ENCODE data around the gene P3H4.

P3H4 gene

DNA sequence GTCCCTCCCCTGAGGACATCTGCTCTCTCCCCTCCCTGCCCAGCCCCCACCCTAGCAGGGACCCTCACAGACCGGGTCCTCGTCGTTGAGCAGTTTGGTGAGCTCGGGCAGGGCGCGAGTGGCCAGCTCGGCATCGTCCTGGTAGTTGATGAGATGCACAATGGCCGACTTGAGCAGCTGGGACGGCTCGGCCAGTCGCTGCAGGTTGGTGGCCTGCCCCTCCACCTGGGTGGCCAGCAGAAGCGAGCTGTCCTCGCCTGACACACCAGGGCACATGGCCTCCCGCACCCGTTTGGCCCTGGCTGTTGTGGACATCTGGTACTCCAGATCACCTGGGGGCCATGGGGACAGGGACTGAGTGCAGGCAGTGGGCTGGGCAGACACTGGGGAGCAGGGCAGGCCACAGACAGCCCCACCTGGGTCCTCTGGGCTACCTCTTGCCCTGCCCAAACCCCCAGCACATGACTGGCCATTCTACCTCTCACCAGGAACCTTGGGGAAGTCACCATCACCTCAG is 42.3 kb downstream of the P3H4 start:
- DNase-seq: no peak

DNA sequence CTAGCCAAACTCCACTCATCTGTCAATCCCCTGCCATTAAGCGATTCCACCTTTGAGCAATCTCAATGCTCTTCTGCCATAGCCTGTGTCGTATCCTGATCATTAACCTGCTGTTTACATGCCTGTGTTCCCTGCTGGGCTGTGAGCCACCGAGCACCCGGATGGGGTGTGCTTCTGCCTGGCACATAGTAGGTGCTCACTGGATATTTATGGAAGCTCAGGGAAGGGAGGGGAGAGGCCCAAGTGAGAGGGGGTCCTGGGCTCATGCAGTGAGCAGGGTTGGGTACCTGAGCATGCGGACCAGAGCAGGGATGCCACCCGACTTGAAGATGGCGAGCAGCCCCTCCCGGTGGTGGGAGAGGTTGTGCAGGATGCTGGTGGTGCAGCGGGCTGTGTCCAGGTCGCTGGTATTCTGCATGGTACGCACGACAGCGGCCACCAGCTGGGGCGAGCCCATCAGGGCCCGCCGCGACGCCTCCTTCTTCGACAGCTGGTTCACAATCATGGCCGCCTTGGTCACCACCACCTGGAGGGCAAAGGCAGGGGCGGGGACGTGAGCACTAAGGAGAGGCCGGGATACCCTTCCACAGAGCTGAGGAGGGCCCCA is 43.0 kb downstream of the P3H4 start:
- no peak for DNase-seq

DNA sequence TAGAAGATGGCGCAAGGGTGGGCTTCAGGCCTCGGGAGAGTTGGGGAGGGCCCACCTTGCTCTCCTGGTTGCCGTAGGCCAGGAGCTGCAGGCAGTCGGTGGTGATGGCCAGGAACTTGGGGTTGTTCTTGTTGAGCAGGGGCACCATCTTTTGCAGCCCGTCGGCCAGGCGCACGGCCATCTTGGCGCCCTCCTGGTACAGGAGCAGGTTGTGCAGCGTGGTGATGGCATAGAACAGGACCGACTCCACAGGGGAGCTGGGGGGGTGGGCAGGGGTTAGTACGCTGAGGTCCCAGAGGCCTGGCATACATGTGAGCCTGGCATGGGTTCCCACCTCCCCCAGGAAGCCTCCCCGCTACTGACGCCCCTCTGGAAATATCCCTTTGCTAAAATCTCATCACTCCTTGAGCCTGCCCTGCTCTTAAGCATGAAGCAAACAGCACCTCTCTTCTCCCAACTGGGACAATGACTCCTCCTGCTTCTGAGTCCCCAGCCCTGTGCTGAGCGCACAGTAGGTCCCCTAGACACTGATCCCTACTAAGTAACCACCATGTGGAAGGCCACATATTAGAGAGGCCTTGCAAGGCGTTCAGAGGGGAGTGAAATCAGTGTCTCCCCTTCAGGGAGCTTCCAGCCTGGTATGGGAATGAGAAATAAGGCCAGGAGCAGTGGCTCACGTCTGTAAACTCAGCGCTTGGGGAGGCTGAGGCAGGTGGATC is 44.3 kb downstream of the P3H4 start:
- no peak for DNase-seq

DNA sequence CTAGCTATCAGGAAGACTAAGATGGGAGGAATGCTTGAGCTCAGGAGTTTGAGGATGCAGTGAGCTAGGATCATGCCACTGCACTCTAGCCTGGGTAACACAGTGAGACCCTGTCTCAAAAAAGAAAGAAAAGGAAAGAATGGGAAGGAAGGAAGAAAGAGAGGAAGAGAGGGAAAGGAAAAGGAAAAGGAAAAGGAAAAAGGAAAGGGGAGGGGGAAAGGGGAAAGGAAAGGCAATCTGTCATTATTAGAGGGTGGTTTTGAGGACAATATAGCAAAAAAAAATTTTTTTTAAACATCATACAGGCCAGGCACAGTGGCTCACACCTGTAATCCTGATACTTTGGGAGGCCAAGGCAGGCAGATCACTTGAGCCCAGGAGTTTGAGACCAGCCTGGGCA is 45.6 kb downstream of the P3H4 start:
- no peak for DNase-seq

DNA sequence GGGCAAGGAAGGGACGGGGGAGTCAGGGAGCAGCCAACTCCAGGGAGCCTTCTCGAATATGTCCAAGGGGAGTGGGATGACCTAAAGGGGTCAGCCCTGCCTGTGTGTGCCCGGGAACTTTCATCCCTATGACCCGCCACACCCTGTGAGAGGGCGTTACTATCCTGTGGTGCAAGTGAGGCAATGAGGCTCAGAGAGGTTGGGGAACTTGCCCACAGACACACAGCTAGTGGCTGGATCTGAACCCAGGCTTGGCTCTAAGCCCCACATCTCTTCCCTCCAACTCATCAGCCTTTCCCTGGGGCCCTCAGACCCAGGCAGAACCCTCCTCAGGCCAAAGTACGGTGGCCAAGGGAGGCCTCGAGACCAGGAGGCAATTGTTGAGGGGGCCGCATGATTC is 48.4 kb downstream of the P3H4 start:
- no peak for DNase-seq

DNA sequence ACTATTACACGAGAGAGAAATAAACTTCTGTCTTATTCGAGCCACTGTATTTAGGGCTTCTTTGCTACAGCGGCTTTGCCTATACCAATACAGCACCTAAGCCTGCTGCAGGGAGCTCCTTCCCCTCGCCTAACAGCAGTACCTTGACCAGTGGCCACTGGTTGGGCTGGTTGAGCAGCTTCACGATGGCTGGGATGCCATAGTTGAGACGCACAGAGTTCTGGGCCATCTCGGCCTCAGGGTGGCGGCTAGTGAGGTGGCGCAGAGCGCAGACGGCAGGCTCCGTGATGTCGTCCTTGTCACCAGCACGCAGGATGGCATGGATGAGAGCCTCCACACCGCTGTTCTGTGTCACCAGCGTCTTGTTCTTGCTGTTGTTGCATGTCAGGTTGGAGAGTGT is 48.9 kb downstream of the P3H4 start:
- no peak for DNase-seq

DNA sequence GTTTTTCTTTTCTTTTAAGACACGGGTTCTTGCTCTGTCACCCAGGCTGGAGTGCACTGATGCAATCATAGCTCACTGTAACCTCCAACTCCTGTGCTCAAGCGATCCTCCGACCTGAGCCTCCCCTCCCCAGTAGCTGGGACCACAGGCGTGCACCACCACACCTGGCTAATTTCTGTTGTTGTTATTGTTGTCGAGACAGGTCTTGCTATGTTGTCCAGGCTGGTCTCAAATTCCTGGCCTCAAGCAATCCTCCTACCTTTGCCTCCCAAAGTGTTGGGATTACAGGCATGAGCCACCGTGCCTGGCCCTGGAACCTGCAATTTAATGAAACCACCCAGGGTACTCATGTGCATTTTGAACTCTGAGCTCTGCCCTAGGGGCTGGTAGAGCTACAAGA is 49.4 kb downstream of the P3H4 start:
- no peak for DNase-seq

DNA sequence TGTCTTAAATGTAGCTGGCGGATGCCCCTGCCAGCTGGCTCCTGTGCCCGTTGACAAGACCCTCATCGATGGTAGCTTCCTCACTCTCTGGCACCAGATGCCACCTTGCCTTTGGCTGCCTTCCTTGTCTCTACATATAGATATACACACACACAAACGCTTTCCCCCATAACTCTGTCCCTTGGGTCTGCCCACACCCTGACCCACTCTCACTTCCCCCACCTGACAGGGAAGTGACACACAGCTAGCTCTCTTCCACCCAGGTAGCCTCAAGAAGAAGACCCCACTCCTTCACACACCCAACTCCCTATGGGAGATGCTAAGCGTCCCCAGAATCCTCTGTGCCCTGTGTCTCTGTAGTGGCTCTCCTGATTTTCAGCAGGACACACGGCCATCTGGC is 50.9 kb downstream of the P3H4 start:
- DNase-seq: no peak

DNA sequence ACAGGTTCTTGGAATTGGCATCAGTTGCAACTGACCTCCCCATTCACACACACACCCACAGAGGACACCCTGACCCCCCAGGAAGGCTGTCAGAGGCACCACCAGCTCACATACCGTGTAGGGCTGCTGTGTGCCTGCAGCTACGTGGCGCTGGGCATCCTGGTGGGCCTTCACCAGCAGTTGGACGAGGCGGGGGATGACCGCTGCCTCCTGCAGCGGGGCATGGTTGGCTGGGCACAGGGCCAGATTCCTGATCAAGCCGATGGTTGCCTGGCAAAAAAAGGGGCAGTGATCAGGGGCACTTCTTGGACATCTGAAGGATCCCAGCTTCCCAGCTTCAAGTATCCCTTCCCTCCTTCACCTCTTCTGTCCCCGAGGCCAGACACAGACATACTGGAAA is 53.1 kb downstream of the P3H4 start:
- DNase-seq: no peak

DNA sequence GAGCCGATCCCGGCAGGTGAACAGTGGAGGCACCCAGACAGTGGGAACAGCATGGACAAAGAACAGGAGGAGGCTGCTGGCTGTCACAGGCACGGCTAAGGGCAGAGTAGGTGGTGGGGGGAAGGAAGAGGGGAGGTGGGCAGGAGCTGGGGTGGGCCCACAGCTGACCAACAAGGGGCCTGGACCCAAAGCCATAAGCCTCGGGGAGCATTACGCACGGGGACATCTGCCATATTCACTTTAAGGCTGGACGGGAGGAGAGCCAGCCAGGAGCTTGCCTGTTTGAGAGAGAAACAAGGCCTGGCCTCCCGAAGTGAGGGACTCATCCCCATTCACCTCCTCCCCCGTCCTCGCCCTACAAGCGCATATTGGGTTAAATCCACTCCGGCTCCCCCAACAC is 57.7 kb downstream of the P3H4 start:
- DNase-seq: no peak
